Osteoblast (primary cell): ENCODE measurements around the gene CHAF1A. TPM values are rescaled to one million over a fixed set of nuclear protein-coding genes. Genes with fewer than 3 reads are reported as not detected.

ENCODE experiments used
- DNase-seq: peaks from one replicate; pipeline ENCODE4 v3.0.0; 2011; ENCODE audit warnings: low spot score, mixed read lengths; ENCODE audit not compliant: insufficient read length; ENCODE audit errors: missing footprints
- H2AFZ ChIP-seq: 2 replicates; pipeline ENCODE4 v1.6.0; 2011; ENCODE audit warnings: mild to moderate bottlenecking, low read length
- H3K27ac ChIP-seq: 2 replicates; pipeline ENCODE4 v1.5.1; 2011; ENCODE audit warnings: mild to moderate bottlenecking, low read depth, low read length, moderate library complexity
- H3K27me3 ChIP-seq: 2 replicates; pipeline ENCODE4 v1.6.0; 2012; ENCODE audit warnings: mild to moderate bottlenecking, control low read depth, inconsistent platforms, low read length, moderate library complexity; ENCODE audit not compliant: insufficient read depth
- H3K36me3 ChIP-seq: 2 replicates; pipeline ENCODE4 v1.5.1; 2011; ENCODE audit warnings: mild to moderate bottlenecking, low read length, control low read depth, moderate library complexity; ENCODE audit not compliant: insufficient read depth
- H3K4me1 ChIP-seq: 2 replicates; pipeline ENCODE4 v1.5.1; 2011; ENCODE audit warnings: mild to moderate bottlenecking, low read length, control low read depth, moderate library complexity; ENCODE audit not compliant: insufficient read depth
- H3K4me2 ChIP-seq: 2 replicates; pipeline ENCODE4 v1.6.0; 2011; ENCODE audit warnings: mild to moderate bottlenecking, low read length; ENCODE audit not compliant: insufficient read depth
- H3K4me3 ChIP-seq: fragments of 200-600 bp; sonication (generic); 3 replicates; pipeline ENCODE4 v1.5.1; 2012; ENCODE audit warnings: mild to moderate bottlenecking, low read length, inconsistent platforms; ENCODE audit not compliant: insufficient read depth
- H3K79me2 ChIP-seq: 2 replicates; pipeline ENCODE4 v1.6.0; 2012; ENCODE audit warnings: mild to moderate bottlenecking, low read length, control low read depth, inconsistent platforms; ENCODE audit not compliant: insufficient read depth
- H3K9me3 ChIP-seq: 2 replicates; pipeline ENCODE4 v1.5.1; 2011; ENCODE audit warnings: low read depth, low read length, control low read depth
- H4K20me1 ChIP-seq: 2 replicates; pipeline ENCODE4 v1.6.0; 2012; ENCODE audit warnings: mild to moderate bottlenecking, low read length, control low read depth; ENCODE audit not compliant: insufficient read depth
- total RNA-seq: library from RNA; depleted of rRNA; stranded (reverse); fragments of >200 nt; gene quantifications from 2 replicates; pipeline ENCODE4 v1.2.3, GENCODE V29; 2012
- TF ChIP-seq, protein P1 (sequence below): IDR thresholded peaks from 2 replicates; pipeline ENCODE4 v1.5.1; 2011; ENCODE audit warnings: mild to moderate bottlenecking, low read depth, low read length, moderate library complexity; ENCODE audit errors: extremely low read depth

CHAF1A gene
- total RNA-seq, 1 donor = 3.6 TPM

DNA sequence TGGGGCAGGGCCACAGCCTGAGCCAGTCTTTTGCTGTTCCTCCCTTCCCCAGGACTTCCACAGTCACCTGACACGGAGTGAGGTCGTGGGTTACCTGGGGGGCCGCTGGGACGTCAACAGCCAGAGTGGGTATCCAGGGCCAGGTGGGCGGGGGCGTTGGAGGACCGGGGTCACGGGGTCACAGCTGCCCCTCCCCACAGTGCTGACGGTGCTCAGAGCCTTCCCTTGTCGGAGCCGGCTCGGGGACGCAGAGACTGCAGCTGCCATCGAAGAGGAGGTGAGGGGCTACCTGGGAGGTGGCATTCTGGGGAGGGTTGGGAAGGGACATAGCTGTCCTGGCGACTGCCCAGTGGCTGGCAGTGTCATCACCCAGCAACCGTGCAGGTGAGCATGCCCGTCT is 47.5 kb upstream of the CHAF1A start:
- TF ChIP-seq, protein P1, sequence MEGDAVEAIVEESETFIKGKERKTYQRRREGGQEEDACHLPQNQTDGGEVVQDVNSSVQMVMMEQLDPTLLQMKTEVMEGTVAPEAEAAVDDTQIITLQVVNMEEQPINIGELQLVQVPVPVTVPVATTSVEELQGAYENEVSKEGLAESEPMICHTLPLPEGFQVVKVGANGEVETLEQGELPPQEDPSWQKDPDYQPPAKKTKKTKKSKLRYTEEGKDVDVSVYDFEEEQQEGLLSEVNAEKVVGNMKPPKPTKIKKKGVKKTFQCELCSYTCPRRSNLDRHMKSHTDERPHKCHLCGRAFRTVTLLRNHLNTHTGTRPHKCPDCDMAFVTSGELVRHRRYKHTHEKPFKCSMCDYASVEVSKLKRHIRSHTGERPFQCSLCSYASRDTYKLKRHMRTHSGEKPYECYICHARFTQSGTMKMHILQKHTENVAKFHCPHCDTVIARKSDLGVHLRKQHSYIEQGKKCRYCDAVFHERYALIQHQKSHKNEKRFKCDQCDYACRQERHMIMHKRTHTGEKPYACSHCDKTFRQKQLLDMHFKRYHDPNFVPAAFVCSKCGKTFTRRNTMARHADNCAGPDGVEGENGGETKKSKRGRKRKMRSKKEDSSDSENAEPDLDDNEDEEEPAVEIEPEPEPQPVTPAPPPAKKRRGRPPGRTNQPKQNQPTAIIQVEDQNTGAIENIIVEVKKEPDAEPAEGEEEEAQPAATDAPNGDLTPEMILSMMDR = no peak
- Histone ChIP-seq H2AFZ (no peak overlapping the region), H3K9me3 (no peaks in the 10 kb centered on the region), H3K27me3 (no peaks in the 10 kb centered on the region), H4K20me1 (peaks cover under 1% of the 10 kb centered on the region), H3K27ac (no peak overlapping the region), H3K4me1 (no peaks in the 10 kb centered on the region), H3K4me2 (no peak overlapping the region), H3K79me2 (no peaks in the 10 kb centered on the region), H3K4me3 (no peak overlapping the region), H3K36me3 (peaks cover 13% of the 10 kb centered on the region)
- DNase-seq = peak; percentile 41

DNA sequence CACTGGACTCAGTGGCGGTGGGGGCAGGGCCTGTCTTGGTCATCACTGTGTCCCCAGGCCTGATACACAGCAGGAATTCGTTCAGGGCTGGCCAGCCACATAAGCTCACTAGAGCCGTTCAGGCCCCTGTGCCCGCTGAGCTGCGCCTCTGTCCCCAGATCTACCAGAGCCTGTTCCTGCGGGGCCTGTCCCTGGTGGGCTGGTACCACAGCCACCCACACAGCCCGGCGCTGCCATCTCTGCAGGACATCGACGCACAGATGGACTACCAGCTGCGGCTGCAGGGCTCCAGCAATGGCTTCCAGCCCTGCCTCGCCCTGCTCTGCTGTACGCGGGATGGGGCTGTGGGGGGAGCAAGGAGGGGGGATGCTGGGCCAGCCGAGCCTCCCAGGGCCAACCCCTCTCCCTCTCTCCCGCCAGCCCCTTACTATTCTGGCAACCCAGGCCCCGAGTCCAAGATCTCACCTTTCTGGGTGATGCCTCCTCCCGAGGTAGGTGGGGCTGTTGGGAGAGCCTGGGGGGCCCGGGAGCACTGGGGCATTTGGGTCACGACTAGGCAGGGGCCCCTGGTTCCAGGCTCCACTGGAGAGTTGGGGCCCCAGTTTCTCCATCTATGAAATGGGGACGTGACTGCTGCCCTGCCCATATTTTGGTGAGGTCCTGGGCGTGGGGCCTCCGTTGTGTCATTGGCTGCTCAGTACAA is 45.2 kb upstream of the CHAF1A start:
- no peak overlapping the region for H2AFZ ChIP-seq
- H3K27ac ChIP-seq = no peak overlapping the region
- peak; percentile 84 for DNase-seq
- H3K9me3 ChIP-seq = no peaks in the 10 kb centered on the region
- H3K27me3 ChIP-seq = no peaks in the 10 kb centered on the region
- peaks cover 15% of the 10 kb centered on the region for H4K20me1 ChIP-seq
- H3K4me2 ChIP-seq = no peak overlapping the region
- TF ChIP-seq, protein P1 = no peak
- H3K36me3 ChIP-seq = peaks cover 30% of the 10 kb centered on the region
- no peak overlapping the region for H3K4me3 ChIP-seq
- H3K79me2 ChIP-seq = no peaks in the 10 kb centered on the region
- no peaks in the 10 kb centered on the region for H3K4me1 ChIP-seq

DNA sequence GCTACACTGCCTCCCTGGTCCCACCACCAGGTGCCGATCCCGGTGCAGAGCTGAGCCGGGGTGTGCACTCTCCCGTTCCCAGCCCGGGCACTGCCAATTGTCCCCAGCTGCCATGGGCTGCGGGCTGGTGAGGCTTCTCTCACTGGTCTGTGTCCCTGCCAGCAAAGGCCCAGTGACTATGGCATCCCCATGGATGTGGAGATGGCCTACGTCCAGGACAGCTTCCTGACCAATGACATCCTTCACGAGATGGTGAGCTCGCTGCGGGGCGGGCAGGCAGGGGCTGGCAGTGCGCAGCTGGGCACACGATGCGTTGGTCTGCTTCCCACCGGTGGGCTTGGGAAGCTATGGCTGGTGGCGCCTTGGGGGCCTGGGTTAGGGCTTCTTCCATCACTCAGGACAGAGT is 44.5 kb upstream of the CHAF1A start:
- Histone ChIP-seq H3K27ac (no peak overlapping the region), H3K4me1 (no peaks in the 10 kb centered on the region), H3K27me3 (no peaks in the 10 kb centered on the region), H2AFZ (no peak overlapping the region), H3K36me3 (peaks cover 36% of the 10 kb centered on the region), H3K79me2 (no peaks in the 10 kb centered on the region), H3K4me3 (no peak overlapping the region), H3K4me2 (no peak overlapping the region), H4K20me1 (peaks cover 17% of the 10 kb centered on the region), H3K9me3 (no peaks in the 10 kb centered on the region)
- DNase-seq = peak; percentile 77
- TF ChIP-seq, protein P1 = no peak

DNA sequence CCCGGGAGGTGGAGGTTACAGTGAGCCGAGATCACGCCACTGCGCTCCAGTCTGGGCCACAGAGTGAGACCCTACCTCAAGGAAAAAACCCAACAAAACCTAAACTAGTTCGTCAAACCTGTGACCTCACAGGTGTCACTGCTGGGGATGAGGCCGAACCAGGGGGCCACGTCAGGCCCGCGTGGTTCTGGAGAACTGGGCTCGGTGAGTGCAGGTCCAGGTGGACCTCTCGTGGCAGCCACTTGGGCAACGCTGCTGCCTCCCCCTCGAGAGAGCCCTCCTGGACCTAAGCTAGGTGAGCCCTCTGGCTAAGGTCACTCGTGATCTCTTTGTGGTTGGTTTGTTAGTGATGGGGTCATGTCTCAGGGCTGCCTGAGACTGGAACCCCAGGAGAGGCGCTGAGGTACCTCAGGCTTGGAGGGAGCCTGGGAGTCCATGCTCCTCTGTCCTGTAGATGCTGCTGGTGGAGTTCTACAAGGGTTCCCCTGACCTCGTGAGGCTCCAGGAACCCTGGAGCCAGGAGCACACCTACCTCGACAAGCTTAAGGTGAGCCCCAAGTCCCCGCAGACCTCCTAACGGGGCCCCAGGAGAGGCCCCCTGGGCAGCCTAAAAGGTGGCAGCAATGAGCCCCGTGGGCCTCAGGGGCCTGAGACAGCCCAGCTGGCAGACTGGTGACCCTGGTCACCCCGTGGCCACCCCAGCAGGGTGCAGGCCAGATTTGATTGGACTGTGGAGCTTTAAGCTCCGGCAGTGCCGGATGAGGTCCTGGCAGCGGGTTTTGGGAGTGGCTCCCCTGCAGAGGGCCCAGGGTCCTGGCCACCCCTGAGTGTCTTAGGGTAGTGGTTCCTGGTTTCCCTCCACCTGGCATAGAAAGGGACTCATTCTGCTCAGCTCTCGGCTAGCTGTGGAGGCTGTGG is 43.5 kb upstream of the CHAF1A start:
- Histone ChIP-seq H3K4me3 (no peak overlapping the region), H3K4me1 (no peaks in the 10 kb centered on the region), H3K36me3 (peaks cover 45% of the 10 kb centered on the region), H3K27ac (no peak overlapping the region), H3K9me3 (no peaks in the 10 kb centered on the region), H3K27me3 (no peaks in the 10 kb centered on the region), H2AFZ (no peak overlapping the region), H4K20me1 (peaks cover 18% of the 10 kb centered on the region), H3K4me2 (no peak overlapping the region), H3K79me2 (no peaks in the 10 kb centered on the region)
- TF ChIP-seq, protein P1 = no peak
- DNase-seq = peak; percentile 77
